ENCODE data around the gene YWHAB.

YWHAB gene

DNA sequence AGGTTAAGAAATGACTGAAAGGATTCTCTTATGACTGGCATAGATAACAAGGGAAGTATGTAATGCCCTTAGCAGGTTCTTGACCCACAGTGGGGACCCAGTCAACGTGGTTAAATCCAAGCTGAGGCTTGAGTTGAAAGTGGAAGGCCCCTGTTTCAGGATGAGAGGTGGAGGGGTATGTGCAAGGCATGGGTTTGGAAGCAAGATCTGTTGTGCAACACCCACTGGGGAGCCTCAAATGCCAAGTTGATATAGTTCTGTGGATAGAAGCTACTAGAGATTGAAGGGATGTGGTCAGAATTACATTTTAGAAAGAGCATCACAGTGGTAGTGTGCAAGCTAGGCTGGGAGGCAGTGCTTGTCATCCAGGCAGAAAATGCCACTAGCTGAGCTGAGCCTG, 29.4 kb downstream of the YWHAB start:
- no peak for DNase-seq (ENCODE audit: low read depth)

GRCh38 chr20:44916586-44916985, 31.1 kb downstream of the YWHAB start:
- DNase-seq (ENCODE audit: low read depth): no peak

DNA sequence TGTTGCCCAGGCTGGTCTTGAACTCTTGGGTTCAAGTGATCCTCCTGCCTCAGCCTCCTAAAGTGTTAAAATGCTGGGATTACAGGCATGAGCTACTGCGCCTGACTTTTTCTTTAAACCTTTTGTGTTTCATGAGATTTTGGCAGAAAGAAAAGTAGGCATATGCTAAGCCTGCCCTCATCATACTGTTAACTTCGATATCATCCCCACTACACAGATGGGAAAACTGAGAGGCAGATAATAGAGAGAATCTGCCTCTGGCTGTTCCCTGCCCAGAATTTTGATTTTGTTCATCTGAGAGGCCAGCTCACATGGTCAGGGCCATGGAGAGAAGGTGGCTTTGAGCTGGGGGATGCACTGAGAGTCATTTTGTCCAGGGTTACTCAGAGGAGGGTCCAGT, 31.9 kb downstream of the YWHAB start:
- no peak for DNase-seq (ENCODE audit: low read depth)

DNA sequence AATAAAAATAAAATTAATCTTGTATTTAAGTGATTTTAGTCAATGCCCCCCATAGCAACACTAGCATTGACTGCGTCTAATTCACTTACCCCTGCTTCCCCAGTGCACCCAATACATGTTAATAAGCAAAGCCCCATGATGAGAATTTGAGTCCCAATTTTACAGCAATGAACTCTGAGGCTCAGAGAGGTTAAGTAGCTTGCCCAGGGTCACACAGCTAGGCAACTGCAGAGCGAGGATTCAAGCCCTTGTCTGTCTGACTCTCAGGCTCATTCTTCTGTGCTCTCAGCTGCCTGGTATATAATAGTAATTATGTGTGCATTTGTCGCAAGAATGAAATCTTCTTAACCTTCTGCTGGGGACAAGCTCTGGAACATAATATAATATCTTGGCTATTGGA, 32.8 kb downstream of the YWHAB start:
- no peak for DNase-seq (ENCODE audit: low read depth)

GRCh38 chr20:44918761-44919160, 33.3 kb downstream of the YWHAB start:
- DNase-seq (ENCODE audit: low read depth): no peak

- no peak for DNase-seq (ENCODE audit: low read depth)
Observed at GRCh38 chr20:44921447-44921846, 35.9 kb downstream of the YWHAB start.

- no peak for DNase-seq (ENCODE audit: low read depth)
Observed at GRCh38 chr20:44924541-44924940, 39.0 kb downstream of the YWHAB start.

GRCh38 chr20:44928595-44928994, 43.1 kb downstream of the YWHAB start:
- no peak for DNase-seq (ENCODE audit: low read depth)

- DNase-seq (ENCODE audit: low read depth): no peak
Observed at GRCh38 chr20:44930517-44931168, 45.1 kb downstream of the YWHAB start.

DNA sequence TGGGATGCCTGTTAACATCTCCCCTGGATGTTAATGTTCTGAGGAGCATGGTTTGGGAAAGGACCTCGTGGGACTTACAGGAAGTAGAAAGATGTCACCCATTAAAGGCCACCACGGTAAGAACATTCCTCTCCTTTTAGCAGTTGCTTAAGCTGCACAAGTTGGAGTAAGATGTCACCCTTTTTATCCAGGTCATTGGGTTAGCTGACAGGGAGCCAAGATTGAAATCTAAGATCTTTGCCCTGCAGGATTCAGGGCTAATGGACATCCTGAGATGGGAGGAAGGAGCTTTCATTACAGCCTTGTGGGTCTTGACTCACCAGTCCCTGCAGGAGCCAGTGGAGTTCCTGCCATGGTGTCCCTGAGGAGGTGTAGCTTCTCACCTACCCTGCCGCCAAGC, 46.4 kb downstream of the YWHAB start:
- DNase-seq (ENCODE audit: low read depth): no peak

GRCh38 chr20:44932916-44933315, 47.4 kb downstream of the YWHAB start:
- no peak for DNase-seq (ENCODE audit: low read depth)

GRCh38 chr20:44936510-44936909, 51.0 kb downstream of the YWHAB start:
- no peak for DNase-seq (ENCODE audit: low read depth)

- DNase-seq (ENCODE audit: low read depth): no peak
Observed at GRCh38 chr20:44938637-44939036, 53.1 kb downstream of the YWHAB start.

DNA sequence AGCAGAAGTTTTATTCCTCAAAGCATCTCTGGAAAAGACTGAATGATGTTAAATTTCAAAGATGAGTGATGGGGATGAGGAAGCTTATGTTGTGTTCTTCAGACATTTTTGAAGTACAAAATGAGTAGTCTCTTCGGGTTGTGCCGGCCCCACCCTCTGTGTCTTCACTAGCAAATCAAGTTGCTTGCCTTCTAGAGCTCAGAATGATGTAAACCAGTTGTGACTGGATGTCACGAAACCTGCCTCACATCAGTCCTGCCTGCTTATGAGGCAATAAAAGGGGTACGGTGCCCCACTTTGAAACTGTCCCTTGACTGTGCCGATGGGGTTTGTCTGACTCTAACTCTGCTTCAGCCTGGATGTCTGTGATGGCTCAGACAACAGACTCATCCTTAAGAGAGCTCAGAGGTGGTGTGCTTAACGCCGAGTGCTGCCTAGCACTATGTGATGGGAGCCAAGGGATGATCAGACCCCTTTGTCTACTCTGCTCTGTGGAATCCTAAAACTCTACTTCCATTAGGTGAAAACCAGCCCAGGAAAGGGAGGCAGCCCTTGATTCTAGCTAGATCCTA, 55.7 kb downstream of the YWHAB start:
- DNase-seq (ENCODE audit: low read depth): no peak

DNA sequence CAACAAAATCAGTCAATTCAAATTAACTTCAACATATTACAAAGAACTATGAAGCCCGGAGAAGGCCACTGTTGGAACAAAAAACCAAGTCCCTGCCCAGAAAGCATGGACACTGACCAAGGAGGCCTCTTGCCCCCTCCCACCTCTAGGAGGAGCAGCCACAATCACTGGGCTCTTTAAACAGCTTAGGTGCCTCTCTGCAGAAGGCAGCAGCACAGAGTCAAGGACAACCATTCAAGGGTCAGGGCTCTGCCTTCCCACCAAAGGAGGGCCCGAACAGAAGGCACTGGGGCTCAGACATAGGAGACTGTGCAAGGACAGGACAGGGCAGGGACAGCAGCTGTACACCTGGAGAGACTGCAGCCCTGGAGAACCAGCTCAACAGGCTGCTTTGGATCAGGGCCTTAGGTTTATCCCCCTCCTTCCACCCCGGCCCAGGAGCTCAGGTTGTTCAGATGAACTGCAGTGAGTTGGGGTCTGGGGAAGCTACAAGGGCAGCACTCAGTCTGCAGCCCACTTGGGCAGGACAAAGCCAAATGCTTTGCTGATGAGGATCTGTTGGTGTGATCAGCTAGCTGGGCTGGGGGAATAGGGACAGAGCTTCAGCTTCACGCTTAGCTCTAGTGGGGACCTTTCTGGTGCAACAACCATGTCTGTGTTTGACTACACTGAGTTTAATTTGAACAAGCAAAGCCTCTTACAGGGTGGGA, 56.9 kb downstream of the YWHAB start:
- DNase-seq (ENCODE audit: low read depth): no peak

- no peak for DNase-seq (ENCODE audit: low read depth)
Observed at GRCh38 chr20:44943828-44944227, 58.3 kb downstream of the YWHAB start.

DNA sequence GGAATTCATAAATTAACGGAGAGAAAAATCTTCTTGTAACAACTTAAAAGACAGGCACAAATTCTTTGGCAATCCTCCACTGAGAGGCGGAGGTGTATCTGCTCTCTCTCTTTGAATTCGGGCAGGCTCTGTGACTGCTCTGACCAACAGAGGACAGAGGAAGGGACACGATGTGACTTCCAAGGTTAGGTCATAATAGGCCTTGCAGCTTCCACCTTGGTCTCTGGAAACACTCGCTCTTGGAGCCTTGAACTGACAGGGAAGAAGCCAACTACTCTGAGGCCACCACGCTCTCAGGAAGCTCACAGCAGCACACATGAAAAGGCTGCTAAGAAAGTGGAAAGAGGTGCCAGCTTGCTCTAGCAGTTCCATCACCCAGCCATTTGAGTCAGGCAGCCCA, 59.8 kb downstream of the YWHAB start:
- no peak for DNase-seq (ENCODE audit: low read depth)

DNA sequence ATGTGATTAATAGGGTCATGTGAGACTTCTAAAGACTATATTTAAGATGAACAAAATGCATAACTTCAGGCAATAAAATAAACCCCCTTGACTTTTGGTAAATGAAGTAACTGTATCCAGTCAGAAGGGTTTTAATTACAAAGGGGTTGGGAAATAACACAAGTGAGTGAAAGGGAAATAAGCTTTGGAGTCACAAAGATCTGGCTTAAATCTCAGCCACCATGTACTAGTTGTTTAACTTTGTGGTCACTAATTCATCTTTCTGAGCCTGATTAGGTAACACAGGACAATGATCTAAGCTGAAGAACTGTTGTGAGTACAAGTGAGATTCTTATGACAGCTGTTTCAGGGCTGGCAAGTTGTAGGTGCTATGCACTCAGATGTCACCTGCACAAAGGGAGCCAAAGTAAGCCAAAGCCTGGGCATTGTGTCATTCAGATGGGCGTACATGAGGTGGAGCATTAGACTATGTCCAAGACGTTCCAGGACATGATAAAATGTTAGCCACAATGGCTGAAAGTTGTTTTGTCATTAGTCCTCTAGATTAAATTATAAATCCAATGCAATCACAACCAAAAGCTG, 60.9 kb downstream of the YWHAB start:
- no peak for DNase-seq (ENCODE audit: low read depth)

DNA sequence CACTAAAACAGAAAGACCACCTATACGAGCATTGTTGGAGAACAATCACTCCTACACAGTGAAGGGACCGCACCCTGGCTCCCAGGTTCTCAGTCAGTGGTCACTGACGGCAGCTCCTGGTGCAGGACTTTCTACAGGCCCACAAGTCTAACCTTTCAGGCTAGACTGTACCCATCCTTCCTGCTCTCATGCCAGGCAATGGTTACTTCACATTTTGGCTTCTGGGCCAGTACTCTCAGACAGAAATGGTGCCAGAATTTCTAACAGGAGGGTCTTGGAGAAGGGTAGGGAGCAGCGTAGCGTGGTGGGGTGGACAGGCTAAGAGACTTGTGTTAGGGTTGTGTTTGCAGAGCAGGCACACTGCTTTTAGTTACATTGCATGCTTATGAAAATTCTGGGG, 62.6 kb downstream of the YWHAB start:
- no peak for DNase-seq (ENCODE audit: low read depth)

- DNase-seq (ENCODE audit: low read depth): no peak
Observed at GRCh38 chr20:44948513-44948912, 63.0 kb downstream of the YWHAB start.

DNA sequence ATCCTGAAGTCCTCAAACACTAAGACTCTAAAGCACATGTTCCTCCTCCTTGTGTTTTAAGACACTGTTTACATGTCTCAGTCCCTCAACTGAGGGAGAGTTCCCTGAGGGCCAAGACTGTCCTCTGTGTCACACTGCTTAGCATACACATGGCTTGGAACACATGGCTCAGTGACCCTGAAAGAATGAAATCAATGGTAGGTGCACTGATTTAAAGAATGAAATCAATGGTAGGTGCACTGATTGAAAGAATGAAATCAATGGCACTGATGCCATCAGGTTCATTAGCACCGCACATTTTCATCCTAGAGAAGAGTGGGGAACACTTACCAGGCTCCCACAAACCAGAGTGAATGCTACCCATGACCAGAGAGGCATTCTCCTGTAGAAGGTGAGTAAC, 64.9 kb downstream of the YWHAB start:
- DNase-seq (ENCODE audit: low read depth): no peak

- DNase-seq (ENCODE audit: low read depth): no peak
Observed at GRCh38 chr20:44952731-44953130, 67.2 kb downstream of the YWHAB start.

GRCh38 chr20:44954211-44954610, 68.7 kb downstream of the YWHAB start:
- no peak for DNase-seq (ENCODE audit: low read depth)

All from activated T-cell treated with anti-CD3 and anti-CD28 coated beads for 24 hours (primary cell).